Heart left ventricle (tissue), 16 donors: ENCODE results near the gene UBE2F. TPM values are rescaled to one million over a fixed set of nuclear protein-coding genes. Genes with fewer than 3 reads are reported as not detected.

ENCODE experiments used
- ATAC-seq, 4 donors: fragments of 200-7000 bp; cut with Tn5 transposase; one replicate each; pipeline ENCODE4 v1.9.1; 2020 to 2022; ENCODE audit warnings: moderate library complexity in 4 of 4, mild to moderate bottlenecking in 3 of 4, moderate number of reproducible peaks in 1 of 4
- DNase-seq, 5 donors: peaks; one replicate each; pipeline ENCODE4 v3.0.0-alpha.2; 2020
- H3K27ac ChIP-seq, 12 donors: fragments of 200-600 bp; sonication (generic) in 4 of 12; one replicate each; pipeline versions ENCODE4 v1.5.0 to v1.8.0; 2016 to 2022; ENCODE audit warnings: mild to moderate bottlenecking in 2 of 12
- H3K27me3 ChIP-seq, 9 donors: fragments of 200-600 bp; sonication (generic) in 2 of 9; one replicate each; pipeline versions ENCODE4 v1.5.1 to v1.8.0; 2016 to 2022; ENCODE audit warnings: mild to moderate bottlenecking in 3 of 9
- H3K36me3 ChIP-seq, 9 donors: fragments of 200-600 bp; sonication (generic) in 2 of 9; one replicate each; pipeline versions ENCODE4 v1.5.0 to v1.8.0; 2018 to 2022; ENCODE audit warnings: mild to moderate bottlenecking in 2 of 9
- H3K4me1 ChIP-seq, 12 donors: fragments of 200-600 bp; sonication (generic) in 4 of 12; one replicate each; pipeline versions ENCODE4 v1.5.0 to v1.8.0; 2016 to 2022; ENCODE audit warnings: mild to moderate bottlenecking in 3 of 12
- H3K4me3 ChIP-seq, 12 donors: fragments of 200-600 bp; sonication (generic) in 4 of 12; one replicate each; pipeline versions ENCODE4 v1.5.0 to v1.8.0; 2017 to 2022; ENCODE audit warnings: mild to moderate bottlenecking in 9 of 12, moderate library complexity in 4 of 12
- H3K9me3 ChIP-seq, 12 donors: fragments of 200-600 bp; sonication (generic) in 4 of 12; one replicate each; pipeline versions ENCODE4 v1.5.0 to v1.8.0; 2016 to 2022; ENCODE audit warnings: mild to moderate bottlenecking in 1 of 12
- POLR2A ChIP-seq, 2 donors: fragments of 450-650 bp; IDR thresholded peaks; one replicate each; pipeline ENCODE4 v1.6.1; 2017; ENCODE audit warnings: antibody characterized with exemption in 2 of 2, mild to moderate bottlenecking in 2 of 2, moderate library complexity in 2 of 2
- WGBS, 4 donors: extraction: QIAGEN DNeasy Blood & Tissue Kit in 2 of 4; methylation state at CpG; one replicate each; pipeline versions ENCODE4 v1.1.5 to v1.1.7; 2013 to 2018; 5-methylcytosine and 5-hydroxymethylcytosine counted together
- intact Hi-C, 10 donors: fragments of 100-400 bp; cut with DNase I; formaldehyde crosslinking; loops; one replicate each; pipeline versions ENCODE4 v1.11.1 to v1.14.2; 2022
- polyA plus RNA-seq, 2 donors: library from polyadenylated mRNA; stranded (reverse); fragments of 200-250 nt; gene quantifications; one replicate each; pipeline ENCODE4 v1.2.3, GENCODE V29; 2013
- total RNA-seq, 9 donors: library from RNA; depleted of rRNA in 2 of 9; stranded (reverse); fragments of >200 nt in 2 of 9; fragmentation: NEBNext Ultra II Directional in 3 of 9; extraction: Animal tissue kit (Norgen Biotek cat#: 25700) in 3 of 9; gene quantifications; one replicate each; pipeline versions ENCODE4 v1.1.0 to v1.2.4, GENCODE V29; 2016 to 2023
- TF ChIP-seq, protein P1 (sequence below), 12 donors: fragments of 200-600 bp; sonication (generic) in 4 of 12; IDR thresholded peaks; one replicate each; pipeline versions ENCODE4 v1.5.0 to v1.8.0; 2018 to 2022; ENCODE audit warnings: antibody characterized with exemption in 12 of 12, mild to moderate bottlenecking in 5 of 12
- donor health status: ischemic (EF 13 %, LVEDD 7.1; RV severe dilation, severe dysfunction).
- donor health status: healthy with polysubstance abuse.
- donor health status: DM: no; HTN: yes; CAD: no.
- donor health status: DM: no; HTN: no; CAD: no.
- donor health status: ischemic (EF 25% LVEDD 6.9; RV normal size, moderate dysfunction).
- donor health status: ischemic (EF 25% LVEDD 5.7; RV mildly dilated, moderate dysfunction).
- donor health status: healthy.
- donor health status: DM: yes; HTN: yes; CAD: no.
- donor health status: ischemic (EF 35%, LVEDD 5.7; RV mildly dilated, moderate dysfunction).
- donor health status: nonischemic (EF 11% LVEDD 7.7; RV severe dilation, severe dysfunction).
- donor health status: DM: yes; HTN: yes; CAD: no.
- donor health status: PGD.
- donor health status: ischemic (EF 29% LVEDD 5.4; RV normal size, mild dysfunction).
- donor health status: nonischemic (EF 23%, LVEDD 6.1; RV moderate dilation, normal function).

The UBE2F gene
- total and polyA plus RNA-seq, 11 donors, result 54.2 to 83.4 (median 60.6) TPM

DNA sequence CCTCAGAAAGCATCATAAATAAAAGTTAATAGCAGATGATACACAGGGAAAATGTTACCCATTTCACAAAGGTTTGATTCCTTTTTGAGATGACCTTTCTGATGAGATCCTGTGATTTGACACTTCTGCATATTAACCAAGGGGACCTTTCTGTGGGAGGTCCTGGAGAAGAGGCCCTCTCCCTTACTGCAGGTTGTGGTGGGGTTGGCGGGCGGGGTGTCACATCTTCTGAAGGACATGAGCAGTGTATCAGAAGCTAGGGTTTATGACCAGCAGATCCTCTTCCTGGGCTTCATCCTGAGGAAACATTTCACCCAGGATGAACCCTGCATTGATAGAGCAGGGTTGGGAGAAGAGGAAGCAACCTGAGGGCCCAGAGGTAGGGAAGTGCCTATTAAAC is 56.8 kb downstream of the UBE2F start:
- 95 to 100% (median 99%) methylated on average over 2 of the region's 2 CpGs for WGBS, 4 donors
- Histone ChIP-seq H3K4me3 (no peak overlapping the region), H3K4me1 (peaks cover 0 to 7% (median 0%) of the 10 kb centered on the region in 12 donors), H3K36me3 (peaks cover 0 to 51% (median 34%) of the 10 kb centered on the region in 9 donors), H3K9me3 (no peaks in the 10 kb centered on the region), H3K27me3 (no peaks in the 10 kb centered on the region), H3K27ac (no peak overlapping the region)
- ATAC-seq (no peak), DNase-seq (no peak)
- no peak for TF ChIP-seq POLR2A (IDR thresholded peaks at IDR 0.05)
- TF ChIP-seq, protein P1, sequence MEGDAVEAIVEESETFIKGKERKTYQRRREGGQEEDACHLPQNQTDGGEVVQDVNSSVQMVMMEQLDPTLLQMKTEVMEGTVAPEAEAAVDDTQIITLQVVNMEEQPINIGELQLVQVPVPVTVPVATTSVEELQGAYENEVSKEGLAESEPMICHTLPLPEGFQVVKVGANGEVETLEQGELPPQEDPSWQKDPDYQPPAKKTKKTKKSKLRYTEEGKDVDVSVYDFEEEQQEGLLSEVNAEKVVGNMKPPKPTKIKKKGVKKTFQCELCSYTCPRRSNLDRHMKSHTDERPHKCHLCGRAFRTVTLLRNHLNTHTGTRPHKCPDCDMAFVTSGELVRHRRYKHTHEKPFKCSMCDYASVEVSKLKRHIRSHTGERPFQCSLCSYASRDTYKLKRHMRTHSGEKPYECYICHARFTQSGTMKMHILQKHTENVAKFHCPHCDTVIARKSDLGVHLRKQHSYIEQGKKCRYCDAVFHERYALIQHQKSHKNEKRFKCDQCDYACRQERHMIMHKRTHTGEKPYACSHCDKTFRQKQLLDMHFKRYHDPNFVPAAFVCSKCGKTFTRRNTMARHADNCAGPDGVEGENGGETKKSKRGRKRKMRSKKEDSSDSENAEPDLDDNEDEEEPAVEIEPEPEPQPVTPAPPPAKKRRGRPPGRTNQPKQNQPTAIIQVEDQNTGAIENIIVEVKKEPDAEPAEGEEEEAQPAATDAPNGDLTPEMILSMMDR (IDR thresholded peaks at IDR 0.05), result no peak
- intact Hi-C loops, result no loop called here

DNA sequence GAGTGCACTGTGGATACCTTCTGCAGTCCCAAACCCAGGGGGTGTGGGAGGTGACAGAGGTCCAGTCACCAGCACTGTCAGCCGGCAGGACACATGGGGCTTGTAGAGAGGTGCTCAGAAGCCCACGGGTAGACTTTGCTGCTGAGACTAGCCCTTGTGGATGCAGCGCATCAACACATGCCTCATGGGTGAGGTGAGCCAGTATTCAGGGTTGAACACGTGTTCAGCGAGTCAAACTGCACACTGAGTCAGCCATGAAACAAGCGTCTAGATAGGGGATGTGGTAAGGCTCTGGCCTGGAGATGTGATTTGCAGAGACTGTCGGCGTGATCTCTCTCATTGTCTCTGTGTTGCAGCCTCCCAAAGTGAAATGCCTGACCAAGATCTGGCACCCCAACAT is 58.2 kb downstream of the UBE2F start:
- ATAC-seq, result no peak
- no peak overlapping the region for H3K27ac ChIP-seq
- no peak overlapping the region for H3K4me3 ChIP-seq
- H3K36me3 ChIP-seq, result peaks cover 0 to 56% (median 38%) of the 10 kb centered on the region in 9 donors
- H3K4me1 ChIP-seq, result peaks cover 0 to 7% (median 0%) of the 10 kb centered on the region in 12 donors
- 80 to 95% (median 89%) methylated on average over 8 of the region's 8 CpGs for WGBS, 4 donors
- intact Hi-C loops, result no loop called here
- TF ChIP-seq POLR2A (IDR thresholded peaks at IDR 0.05), result no peak
- TF ChIP-seq, protein P1 (IDR thresholded peaks at IDR 0.05), result no peak
- H3K9me3 ChIP-seq, result no peaks in the 10 kb centered on the region
- DNase-seq, result no peak
- no peaks in the 10 kb centered on the region for H3K27me3 ChIP-seq

DNA sequence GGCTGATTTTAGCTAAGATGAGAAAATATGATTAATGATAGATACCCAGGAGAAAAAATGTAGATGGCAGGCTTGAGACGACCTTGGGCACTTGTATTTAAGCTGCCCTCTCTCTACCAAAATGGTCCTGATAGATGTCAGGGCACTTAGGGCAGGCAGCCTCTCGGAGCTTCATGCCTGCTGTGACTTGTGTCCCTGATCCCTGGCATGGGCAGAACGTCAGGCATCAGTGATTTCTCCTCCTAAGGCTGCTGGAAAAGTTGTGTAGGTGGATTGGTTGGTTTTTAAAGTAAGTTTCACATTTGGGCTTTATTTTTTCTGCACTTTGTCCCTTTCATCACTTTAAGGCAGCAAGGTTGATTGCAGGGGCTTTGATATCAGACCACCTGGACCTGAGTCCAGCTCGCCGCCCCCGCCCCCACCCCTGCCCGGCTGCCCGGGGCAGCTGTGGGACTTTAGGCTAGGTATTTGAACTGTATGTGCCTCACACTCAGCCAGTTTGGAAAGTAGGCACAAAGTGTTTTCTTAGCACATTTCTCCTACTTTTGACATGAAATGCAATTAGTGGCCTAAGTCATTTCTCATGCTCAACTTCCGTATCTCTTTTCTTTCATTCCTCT is 59.0 kb downstream of the UBE2F start:
- 85 to 92% (median 88%) methylated on average over 9 of the region's 9 CpGs for WGBS, 4 donors
- TF ChIP-seq, protein P1 (IDR thresholded peaks at IDR 0.05), result no peak
- TF ChIP-seq POLR2A (IDR thresholded peaks at IDR 0.05), result no peak
- intact Hi-C loops, result no loop called here
- Histone ChIP-seq H3K4me1 (peaks cover 0 to 7% (median 0%) of the 10 kb centered on the region in 12 donors), H3K36me3 (peaks cover 0 to 64% (median 47%) of the 10 kb centered on the region in 9 donors), H3K27ac (no peak overlapping the region), H3K9me3 (no peaks in the 10 kb centered on the region), H3K4me3 (no peak overlapping the region), H3K27me3 (no peaks in the 10 kb centered on the region)
- DNase-seq (no peak), ATAC-seq (no peak)

DNA sequence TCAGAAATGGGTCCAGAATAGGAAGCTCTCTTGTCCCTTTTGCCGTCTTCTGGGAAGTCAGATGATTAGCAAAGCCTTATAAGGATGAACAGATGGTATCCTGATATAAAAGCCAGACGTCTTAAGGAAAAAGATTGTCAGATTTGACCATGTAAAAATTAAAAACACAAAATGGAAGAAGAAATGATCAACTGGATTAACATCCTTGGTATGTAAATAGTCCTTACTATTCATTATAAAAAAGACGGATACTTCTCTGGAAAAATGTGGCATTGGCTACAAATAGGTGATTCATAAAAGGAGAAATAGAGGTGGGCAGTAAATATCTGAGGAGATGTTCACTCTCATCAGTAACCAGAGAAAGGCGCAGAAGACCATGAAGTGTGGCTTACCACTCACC is 60.2 kb downstream of the UBE2F start:
- ATAC-seq (no peak), DNase-seq (no peak)
- Histone ChIP-seq H3K27me3 (no peaks in the 10 kb centered on the region), H3K4me3 (no peak overlapping the region), H3K9me3 (no peaks in the 10 kb centered on the region), H3K27ac (no peak overlapping the region), H3K36me3 (peaks cover 0 to 66% (median 53%) of the 10 kb centered on the region in 9 donors), H3K4me1 (peaks cover 0 to 7% (median 0%) of the 10 kb centered on the region in 12 donors)
- WGBS, 4 donors, result 75 to 89% (median 80%) methylated on average over 4 of the region's 4 CpGs
- intact Hi-C loops, result no loop called here
- no peak for TF ChIP-seq POLR2A (IDR thresholded peaks at IDR 0.05)
- TF ChIP-seq, protein P1 (IDR thresholded peaks at IDR 0.05), result no peak
